Measurements from ENCODE around the gene PTGES2.
A peak's percentile ranks its signal among the peaks of the same experiment; 100 is the strongest.

The PTGES2 gene

DNA sequence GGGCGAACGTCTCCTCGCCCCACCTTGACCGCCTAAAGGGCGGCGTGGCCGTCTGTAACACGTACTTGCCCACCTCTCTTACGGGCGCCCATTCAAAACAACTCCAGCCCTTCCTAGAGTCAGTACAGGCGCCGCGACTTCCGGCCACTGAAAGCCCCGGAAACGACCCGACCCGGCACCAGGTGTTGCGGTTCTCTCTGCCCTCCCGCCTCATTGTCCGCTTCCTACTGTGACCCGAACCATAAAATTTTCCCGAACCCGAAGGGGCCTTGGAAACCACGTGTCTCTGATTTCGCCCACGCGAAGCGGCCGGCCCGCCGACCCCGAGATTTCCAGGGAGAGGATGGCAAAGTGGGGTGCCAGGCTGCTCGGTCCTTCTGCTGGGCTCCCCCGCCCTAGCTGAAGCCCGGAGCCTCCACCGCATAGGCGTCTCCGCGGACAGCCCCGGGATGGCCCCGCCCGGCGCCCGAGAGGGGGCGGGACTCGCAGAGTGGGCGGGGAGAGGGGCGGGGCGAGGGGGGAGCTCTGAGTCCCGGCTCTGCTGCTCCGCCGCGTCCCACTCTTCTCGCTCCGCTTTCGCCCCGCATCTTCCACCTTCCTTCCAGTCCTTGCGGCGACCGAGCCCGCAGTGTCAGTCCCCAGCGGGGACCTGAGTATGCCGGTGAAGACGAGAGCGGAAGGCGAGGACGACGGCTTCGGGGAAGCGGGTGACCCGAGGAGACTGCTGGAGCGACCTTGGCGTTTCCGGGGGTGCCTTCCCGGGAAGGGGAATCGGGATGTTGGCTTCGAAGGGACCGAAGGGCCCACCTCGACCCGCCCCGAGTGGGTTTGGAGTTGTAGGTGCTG lies 684 bp upstream of the PTGES2 start:
- peak; percentile 48 to 97 for DNase-seq (ENCODE audit: low read depth in 1 of 2, low spot score in 1 of 2)
- in situ Hi-C loops (cut with HindIII; ENCODE audit: low pct_unique_long_range_greater_than_20kb, low sequenced_read_pairs) = no loop called here
- TF ChIP-seq JUND (IDR thresholded peaks at IDR 0.05; ENCODE audit: low read depth) = no peak

DNA sequence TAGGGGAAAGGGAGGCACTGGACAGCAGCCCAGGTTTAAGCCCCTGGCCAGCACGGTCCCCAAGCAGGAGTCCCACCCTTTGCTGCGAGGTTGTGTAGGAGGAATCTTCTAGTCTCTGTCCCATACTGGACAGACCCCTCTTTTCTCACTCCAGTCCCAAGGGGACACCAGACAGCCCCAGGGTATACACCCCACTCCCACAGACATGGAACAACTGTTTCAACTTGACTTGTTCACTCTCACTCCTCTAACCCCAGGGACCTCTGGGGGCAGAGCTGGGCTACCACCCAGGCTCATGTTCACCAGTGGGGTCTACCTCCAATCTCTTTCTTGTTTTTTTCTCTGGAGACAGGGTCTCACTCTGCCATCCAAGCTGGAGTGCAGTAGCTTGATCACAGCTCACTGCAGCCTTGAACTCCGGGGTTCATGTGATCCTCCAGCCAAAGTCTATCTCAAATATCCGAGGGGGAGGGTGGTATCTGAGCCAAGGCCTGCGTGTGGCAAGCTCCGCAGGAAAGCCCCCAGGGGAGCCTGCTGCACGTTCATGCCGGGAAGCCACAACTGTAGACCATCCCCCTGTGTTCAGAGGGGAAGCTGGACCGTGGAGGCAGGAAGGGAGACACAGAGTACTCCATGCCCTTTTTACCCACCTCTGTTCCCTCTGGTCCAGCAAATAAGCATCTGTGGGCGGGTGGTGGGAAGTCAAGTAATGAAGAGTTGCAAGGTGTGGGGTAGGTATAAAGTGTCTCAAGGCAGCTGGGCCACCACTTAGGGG lies 1.8 kb downstream of the PTGES2 start:
- no peak for DNase-seq (ENCODE audit: low read depth in 1 of 2, low spot score in 1 of 2)
- TF ChIP-seq JUND (IDR thresholded peaks at IDR 0.05; ENCODE audit: low read depth) = no peak
- in situ Hi-C loops (cut with HindIII; ENCODE audit: low pct_unique_long_range_greater_than_20kb, low sequenced_read_pairs) = no loop called here

DNA sequence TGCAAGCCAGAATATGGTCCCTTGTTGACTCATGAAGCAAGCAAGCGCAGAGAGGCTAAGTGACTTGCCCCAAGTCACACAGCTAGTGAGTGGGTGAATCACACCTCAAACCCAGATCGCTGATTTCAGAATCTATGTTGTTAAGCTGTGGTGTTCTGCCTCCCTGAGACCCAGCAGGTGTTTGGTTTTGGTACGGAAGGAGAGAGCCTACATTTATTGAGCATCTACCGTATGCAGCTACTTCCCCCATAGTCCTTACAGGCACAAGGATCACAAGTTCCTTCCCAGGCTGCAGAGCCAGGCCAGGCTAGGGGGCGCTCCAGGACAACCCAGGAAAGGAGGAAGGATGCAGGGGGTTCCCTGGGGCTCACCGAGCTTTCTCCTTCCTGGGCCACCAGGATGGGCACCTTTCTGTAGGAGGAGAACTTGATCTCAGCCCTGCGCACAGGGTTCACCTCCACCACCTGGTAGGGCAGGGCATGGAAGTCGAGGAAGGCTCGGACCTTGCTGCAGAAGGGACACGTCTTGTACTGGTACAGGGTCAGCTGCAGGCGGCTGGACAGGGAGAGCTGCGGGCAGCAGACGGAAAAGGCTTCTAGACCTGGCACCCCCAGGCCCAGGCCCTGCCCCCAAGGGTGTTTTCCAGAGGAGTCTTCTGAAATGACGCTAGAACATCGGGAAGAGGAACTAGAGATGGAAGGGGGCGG lies 2.5 kb downstream of the PTGES2 start:
- TF ChIP-seq JUND (IDR thresholded peaks at IDR 0.05; ENCODE audit: low read depth) = no peak
- peak in 1 of 2 experiments; percentile 81 for DNase-seq (ENCODE audit: low read depth in 1 of 2, low spot score in 1 of 2)
- in situ Hi-C loops (cut with HindIII; ENCODE audit: low pct_unique_long_range_greater_than_20kb, low sequenced_read_pairs) = no loop called here

DNA sequence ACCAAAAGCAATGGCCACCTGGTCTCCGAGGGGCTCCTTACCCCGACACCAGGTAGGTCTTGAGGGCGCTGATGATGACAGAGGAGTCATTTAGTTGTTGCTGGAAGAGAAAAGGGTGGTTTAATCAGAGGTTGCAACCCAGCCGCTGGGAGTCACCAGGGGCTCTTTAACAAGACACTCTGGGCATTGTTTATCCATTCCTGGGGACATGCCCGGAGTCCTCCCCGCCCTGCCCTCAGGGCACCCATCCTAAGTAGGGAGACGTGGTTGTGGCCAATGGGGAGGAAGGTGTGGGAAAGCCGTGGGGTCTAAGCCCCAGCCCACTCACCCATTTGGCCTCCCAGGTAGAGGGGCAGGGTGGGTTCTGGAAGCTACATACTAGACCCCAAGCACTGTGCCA lies 3.1 kb downstream of the PTGES2 start:
- in situ Hi-C loops (cut with HindIII; ENCODE audit: low pct_unique_long_range_greater_than_20kb, low sequenced_read_pairs) = no loop called here
- TF ChIP-seq JUND (IDR thresholded peaks at IDR 0.05; ENCODE audit: low read depth) = no peak
- no peak for DNase-seq (ENCODE audit: low read depth in 1 of 2, low spot score in 1 of 2)

DNA sequence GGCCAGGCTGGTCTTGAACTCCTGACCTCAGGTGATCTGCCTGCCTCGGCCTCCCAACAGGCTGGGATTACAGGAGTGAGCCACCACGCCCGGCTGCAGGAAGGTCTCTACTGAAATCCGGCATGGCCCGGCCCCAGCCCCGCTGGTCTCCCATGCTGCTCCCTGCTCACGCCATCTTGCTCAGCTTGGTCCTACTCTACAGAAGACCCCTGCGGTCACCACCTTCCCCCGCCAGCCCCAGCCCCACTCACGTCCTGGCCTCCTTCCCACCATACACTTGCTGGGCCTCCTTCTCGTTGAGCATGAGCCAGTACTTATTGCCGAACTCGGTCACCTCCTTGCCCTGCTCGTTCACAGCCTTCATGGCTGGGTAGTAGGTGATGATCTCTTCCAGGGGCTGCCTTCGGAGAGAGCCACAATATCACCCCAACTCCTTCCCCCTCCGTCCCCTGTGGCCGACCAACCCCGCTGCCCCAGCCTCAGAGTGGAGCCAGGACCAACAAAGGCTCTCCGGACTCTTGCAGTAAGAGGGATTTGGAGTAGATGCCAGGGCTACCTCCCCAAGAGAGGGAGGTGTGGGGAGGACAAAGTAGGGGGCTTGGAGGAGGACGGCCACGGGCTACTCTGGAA lies 4.0 kb downstream of the PTGES2 start:
- in situ Hi-C loops (cut with HindIII; ENCODE audit: low pct_unique_long_range_greater_than_20kb, low sequenced_read_pairs) = no loop called here
- no peak for TF ChIP-seq JUND (IDR thresholded peaks at IDR 0.05; ENCODE audit: low read depth)
- DNase-seq (ENCODE audit: low read depth in 1 of 2, low spot score in 1 of 2) = no peak

DNA sequence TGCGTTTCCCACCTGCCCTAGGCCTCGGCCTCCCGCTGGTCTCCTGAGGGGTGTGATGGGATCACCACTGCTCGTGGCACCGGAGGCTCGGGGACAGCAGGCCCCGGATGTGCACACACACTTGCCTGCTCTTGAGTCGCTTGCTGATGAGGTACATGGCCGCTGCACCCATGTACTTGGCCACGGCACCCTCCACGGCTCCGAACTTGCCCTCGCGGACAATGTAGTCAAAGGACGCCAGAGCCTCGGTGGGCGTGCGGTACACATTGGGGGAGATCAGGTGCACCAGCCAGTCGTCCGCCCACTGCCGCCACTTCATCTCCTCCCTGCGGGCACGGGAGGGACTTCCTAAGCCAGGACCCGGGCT lies 4.7 kb downstream of the PTGES2 start:
- in situ Hi-C loops (cut with HindIII; ENCODE audit: low pct_unique_long_range_greater_than_20kb, low sequenced_read_pairs) = no loop called here
- DNase-seq (ENCODE audit: low read depth in 1 of 2, low spot score in 1 of 2) = no peak
- no peak for TF ChIP-seq JUND (IDR thresholded peaks at IDR 0.05; ENCODE audit: low read depth)

DNA sequence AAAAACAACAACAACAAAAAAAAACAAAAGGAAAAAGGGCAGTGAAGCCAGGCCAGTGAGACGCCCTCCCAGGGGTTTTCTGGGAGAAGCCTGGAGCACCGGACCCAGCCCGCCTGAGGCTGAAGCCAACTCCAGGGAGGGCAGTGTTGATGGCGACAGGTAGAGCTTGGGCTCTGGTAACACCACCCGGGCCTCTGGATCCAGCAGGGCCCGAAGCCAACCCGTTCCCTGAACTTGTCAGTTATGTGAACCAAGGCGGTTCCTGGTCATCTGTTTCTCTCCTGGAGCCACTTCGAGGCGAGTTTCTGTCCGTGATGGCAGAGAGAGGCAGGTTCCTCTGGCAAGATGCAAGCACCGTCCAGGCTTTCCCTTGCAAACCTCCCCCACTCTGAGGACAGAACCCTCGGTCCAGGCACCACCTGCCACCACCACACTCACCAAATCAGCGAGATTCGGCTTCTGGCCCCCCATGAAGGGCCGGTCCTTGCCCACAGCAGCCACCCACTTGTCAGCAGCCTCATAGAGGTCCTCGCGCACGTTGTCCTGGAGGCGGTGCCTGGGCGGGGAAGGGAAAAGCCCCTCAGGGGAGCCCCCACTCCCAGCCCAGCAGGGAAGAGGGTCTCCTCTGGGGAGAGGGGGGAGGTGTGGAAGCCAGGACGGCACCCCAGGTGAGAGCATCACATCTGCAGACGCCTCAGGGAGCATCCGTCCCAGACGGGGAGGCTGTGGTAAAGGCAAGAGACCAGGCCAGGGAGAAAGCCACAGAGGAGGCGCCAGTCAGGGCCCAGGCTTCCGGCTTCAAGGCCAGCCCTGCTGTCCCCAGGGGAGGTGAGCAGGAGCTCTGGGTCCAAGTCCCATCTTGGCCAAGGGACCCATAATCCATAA lies 5.4 kb downstream of the PTGES2 start:
- in situ Hi-C loops (cut with HindIII; ENCODE audit: low pct_unique_long_range_greater_than_20kb, low sequenced_read_pairs) = no loop called here
- DNase-seq (ENCODE audit: low read depth in 1 of 2, low spot score in 1 of 2) = no peak
- TF ChIP-seq JUND (IDR thresholded peaks at IDR 0.05; ENCODE audit: low read depth) = no peak

DNA sequence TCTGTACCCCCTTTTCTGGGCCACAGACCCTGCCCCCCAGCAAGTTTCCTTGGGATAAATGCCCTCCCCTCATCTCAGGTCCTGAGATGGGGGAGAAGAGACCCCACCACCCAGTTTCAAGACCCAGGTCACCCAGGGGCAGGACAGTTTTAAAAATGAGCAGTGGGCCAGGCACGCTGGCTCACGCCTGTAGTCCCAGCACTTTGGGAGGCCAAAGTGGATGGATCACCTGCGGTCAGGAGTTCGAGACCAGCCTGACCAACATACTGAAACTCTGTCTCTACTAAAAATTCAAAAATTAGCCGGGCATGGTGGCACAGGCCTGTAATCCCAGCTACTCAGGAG lies 6.1 kb downstream of the PTGES2 start:
- in situ Hi-C loops (cut with HindIII; ENCODE audit: low pct_unique_long_range_greater_than_20kb, low sequenced_read_pairs) = no loop called here
- no peak for TF ChIP-seq JUND (IDR thresholded peaks at IDR 0.05; ENCODE audit: low read depth)
- DNase-seq (ENCODE audit: low read depth in 1 of 2, low spot score in 1 of 2) = no peak

DNA sequence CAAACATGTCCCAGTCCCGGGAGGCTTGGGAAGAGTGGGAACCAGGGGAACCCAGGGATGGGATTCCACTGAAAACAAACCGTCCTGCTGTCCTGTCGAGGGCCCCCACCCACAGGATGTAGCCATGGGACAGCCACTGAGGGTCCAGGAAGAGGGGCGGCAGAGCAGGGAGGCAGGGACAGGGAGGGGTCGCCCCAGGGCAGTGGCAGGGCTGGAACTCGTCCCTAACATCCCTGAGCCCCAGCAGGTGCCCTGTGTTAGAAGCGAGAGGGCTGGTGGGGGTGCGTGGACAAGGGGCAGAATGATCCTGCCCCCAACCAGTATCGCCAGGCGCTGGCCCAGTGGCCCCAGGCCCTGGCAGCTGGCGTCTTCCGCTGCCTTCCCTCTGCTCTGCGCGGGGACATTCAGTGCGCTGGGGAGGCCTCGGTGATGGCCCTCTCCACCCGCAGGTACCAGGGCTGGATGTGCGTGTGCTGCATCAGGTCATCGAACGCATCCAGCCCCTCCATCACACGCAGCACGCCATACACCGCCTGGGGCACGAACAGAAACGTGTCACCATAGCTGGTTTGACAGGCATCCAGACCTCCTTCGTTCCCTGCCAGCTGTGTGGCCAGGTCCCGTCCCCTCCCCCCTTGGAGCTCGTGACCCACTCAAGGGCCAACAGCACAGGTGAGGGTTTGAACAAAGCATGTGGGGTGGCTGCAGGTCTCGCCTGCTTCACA lies 6.6 kb downstream of the PTGES2 start:
- TF ChIP-seq JUND (IDR thresholded peaks at IDR 0.05; ENCODE audit: low read depth) = no peak
- in situ Hi-C loops (cut with HindIII; ENCODE audit: low pct_unique_long_range_greater_than_20kb, low sequenced_read_pairs) = no loop called here
- no peak for DNase-seq (ENCODE audit: low read depth in 1 of 2, low spot score in 1 of 2)

DNA sequence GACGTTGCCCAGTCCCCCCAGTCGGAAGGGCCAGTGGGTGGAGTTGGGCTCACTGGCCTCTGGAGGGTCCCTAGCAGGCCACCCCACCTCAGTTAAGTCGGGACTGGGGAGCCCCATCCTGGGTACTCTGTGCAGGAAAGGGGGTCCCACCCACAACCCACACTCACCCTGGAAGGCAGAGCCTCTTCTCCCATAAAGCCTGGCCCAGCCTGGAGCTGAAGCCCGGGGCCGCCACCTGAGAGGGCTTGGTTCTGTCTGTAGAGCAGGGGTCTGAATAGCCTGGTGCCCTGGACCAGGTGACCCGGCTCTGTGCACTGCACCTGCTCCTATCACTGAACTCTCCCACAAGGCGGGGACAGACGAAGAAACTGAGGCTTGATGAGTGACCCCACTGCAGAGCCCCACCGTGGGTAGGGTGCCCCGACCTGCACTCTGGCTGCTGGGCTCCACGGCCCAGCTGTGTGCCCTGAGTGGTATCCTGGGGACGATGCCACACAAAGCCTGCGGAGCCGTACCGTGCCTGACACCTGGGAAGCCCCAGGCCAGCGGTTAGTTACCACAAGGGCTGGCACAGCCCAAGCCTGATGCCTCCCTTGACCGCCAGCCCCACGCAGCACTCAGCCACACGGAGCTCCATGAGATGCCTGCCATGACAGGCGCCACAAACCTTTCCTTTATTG lies 7.3 kb downstream of the PTGES2 start:
- DNase-seq (ENCODE audit: low read depth in 1 of 2, low spot score in 1 of 2) = no peak
- in situ Hi-C loops (cut with HindIII; ENCODE audit: low pct_unique_long_range_greater_than_20kb, low sequenced_read_pairs) = no loop called here
- no peak for TF ChIP-seq JUND (IDR thresholded peaks at IDR 0.05; ENCODE audit: low read depth)
